Measurements from ENCODE around the gene HIVEP2.

DNA sequence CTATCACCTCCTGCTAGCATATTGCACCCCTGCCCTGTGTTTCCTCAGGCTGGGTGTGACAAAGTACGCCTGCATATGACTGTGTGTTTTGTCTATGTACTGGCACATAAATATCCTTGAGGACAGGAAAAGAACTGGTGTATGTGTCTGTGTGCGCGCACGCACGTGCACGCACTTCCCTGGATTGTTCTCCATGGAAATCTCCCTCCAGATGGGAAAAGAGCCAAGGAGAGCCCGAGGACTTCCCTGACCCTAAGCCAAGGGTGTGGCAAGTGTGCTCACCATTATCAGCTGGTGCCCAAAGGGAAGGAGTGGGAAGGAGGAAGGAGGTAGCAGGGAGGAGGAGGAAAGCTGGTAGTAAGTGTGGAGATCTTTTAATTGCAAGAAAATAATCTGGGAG is 117.6 kb downstream of the HIVEP2 start:
- TF ChIP-seq CTCF (IDR thresholded peaks at IDR 0.05) (no peak), EZH2 (IDR thresholded peaks at IDR 0.05; ENCODE audit: borderline replicate concordance, insufficient read depth, low read depth, low read length, poor library complexity, severe bottlenecking) (no peak)
